Thyroid gland (tissue), 4 donors: ENCODE results near the gene LTA4H.

ENCODE experiments used
- CTCF ChIP-seq, 6 experiments: fragments of 200-600 bp in 3 of 6; fragments of 450-650 bp in 3 of 6; sonication (generic) in 3 of 6; IDR thresholded peaks; one replicate each; pipeline ENCODE4 v1.5.1; 2016 to 2019; ENCODE audit warnings: antibody characterized with exemption in 6 of 6, mild to moderate bottlenecking in 2 of 6, inconsistent platforms in 1 of 6, moderate library complexity in 1 of 6
- POLR2A ChIP-seq, 2 donors: fragments of 450-650 bp; IDR thresholded peaks; one replicate each; pipeline ENCODE4 v1.6.1; 2017; ENCODE audit warnings: antibody characterized with exemption in 2 of 2, mild to moderate bottlenecking in 2 of 2, moderate library complexity in 1 of 2

- TF ChIP-seq CTCF (IDR thresholded peaks at IDR 0.05) = no peak
- no peak for TF ChIP-seq POLR2A (IDR thresholded peaks at IDR 0.05)
These were observed 34.5 kb downstream of the LTA4H start for GRCh38 chr12:96000858-96001257.
